Tibial nerve (tissue), 3 donors: ENCODE results near the gene PIP5K1C.

Experiments
- POLR2A ChIP-seq, 2 donors: fragments of 450-650 bp; IDR thresholded peaks; one replicate each; pipeline ENCODE4 v1.6.1; 2017; ENCODE audit warnings: antibody characterized with exemption in 2 of 2, mild to moderate bottlenecking in 2 of 2, moderate library complexity in 2 of 2
- TF ChIP-seq, protein P1 (sequence below), 5 experiments: fragments of 200-600 bp in 3 of 5; fragments of 450-650 bp in 2 of 5; sonication (generic) in 3 of 5; IDR thresholded peaks; one replicate each; pipeline ENCODE4 v1.5.1; 2016 to 2019; ENCODE audit warnings: antibody characterized with exemption in 5 of 5, mild to moderate bottlenecking in 3 of 5, moderate library complexity in 2 of 5

DNA sequence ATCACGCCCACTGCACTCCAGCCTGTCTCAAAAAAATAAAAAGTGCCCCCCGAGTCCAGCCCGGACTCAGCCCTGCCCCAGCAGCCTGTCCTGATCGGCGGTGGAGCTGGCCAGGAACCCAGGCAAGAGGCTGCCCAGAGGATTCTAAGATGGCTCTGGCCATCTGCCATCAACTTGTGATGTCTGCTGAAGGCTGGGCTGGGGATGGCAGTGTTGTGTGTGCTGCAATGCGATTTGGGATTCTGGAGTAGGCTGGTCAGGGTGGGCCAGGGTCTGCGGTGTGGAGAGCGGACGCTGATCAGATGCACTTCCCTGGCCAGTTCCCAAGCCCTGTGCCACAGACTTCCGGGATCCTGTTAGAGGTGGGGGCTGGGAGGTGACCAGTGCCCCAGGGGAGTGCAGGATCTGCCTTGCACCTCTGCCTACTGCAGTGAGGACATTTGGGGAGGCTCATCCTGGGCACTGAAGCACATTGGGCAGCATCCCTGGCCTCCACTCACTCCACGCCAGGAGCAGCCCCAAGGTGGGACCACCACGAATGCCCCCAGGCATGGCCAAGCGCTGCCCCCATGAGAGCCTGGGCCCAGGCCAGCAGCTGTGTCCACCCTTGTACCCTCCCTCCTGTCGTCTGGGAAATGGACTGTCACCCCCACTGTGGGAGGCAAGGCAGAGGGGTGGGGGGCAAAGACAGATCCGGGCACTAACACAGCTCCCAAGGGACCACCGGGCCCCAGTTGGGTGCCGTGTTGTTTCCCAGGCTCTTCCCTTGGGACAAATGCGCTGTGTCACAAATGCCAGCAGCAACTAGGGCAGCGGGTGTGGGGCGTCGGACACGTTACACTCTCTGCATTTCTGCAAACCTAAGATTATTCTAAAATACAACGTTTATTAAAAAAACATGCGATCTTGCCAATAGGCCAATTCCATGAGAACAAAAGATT lies 90.2 kb downstream of the PIP5K1C start:
- TF ChIP-seq, protein P1, sequence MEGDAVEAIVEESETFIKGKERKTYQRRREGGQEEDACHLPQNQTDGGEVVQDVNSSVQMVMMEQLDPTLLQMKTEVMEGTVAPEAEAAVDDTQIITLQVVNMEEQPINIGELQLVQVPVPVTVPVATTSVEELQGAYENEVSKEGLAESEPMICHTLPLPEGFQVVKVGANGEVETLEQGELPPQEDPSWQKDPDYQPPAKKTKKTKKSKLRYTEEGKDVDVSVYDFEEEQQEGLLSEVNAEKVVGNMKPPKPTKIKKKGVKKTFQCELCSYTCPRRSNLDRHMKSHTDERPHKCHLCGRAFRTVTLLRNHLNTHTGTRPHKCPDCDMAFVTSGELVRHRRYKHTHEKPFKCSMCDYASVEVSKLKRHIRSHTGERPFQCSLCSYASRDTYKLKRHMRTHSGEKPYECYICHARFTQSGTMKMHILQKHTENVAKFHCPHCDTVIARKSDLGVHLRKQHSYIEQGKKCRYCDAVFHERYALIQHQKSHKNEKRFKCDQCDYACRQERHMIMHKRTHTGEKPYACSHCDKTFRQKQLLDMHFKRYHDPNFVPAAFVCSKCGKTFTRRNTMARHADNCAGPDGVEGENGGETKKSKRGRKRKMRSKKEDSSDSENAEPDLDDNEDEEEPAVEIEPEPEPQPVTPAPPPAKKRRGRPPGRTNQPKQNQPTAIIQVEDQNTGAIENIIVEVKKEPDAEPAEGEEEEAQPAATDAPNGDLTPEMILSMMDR (IDR thresholded peaks at IDR 0.05) = no peak
- TF ChIP-seq POLR2A (IDR thresholded peaks at IDR 0.05) = no peak
